MCF 10A (cell line): ENCODE results near the gene DCPS. TPM values are rescaled to one million over a fixed set of nuclear protein-coding genes. Genes with fewer than 3 reads are reported as not detected.

Experiments used
- BruUV-seq: library from RNA; stranded (reverse); fragments of 400-500 nt; replicated peaks from 2 replicates; lab custom pipeline; 2021; lab: Mats Ljungman, UMichigan
- CTCF ChIA-PET: fragments of 300-600 bp; sonication (Branson Sonifier 250); formaldehyde crosslinking; extraction: SDS; loops from one replicate; lab custom pipeline; 2021; ENCODE audit warnings: antibody characterized with exemption, inconsistent platforms; lab: Yijun Ruan, JAX
- POLR2A ChIA-PET: fragments of 300-600, 350-650 bp; sonication (Branson Sonifier 250); formaldehyde crosslinking; extraction: SDS; loops from one replicate; lab custom pipeline; 2020; ENCODE audit warnings: antibody characterized with exemption, inconsistent platforms; lab: Yijun Ruan, JAX
- DNase-seq: peaks from one replicate; pipeline ENCODE4 v3.0.0-alpha.2; 2018; ENCODE audit not compliant: unreplicated experiment
- H3K27ac Mint-ChIP-seq: one replicate; pipeline ENCODE4 v1.8.0; 2022; ENCODE audit warnings: mild to moderate bottlenecking, low read depth, mixed read lengths; ENCODE audit not compliant: unreplicated experiment
- H3K27me3 Mint-ChIP-seq: one replicate; pipeline ENCODE4 v1.8.0; 2022; ENCODE audit warnings: mixed read lengths; ENCODE audit not compliant: insufficient read depth, unreplicated experiment
- H3K36me3 Mint-ChIP-seq: one replicate; pipeline ENCODE4 v1.8.0; 2022; ENCODE audit warnings: mild to moderate bottlenecking, moderate library complexity, mixed read lengths; ENCODE audit not compliant: insufficient read depth, unreplicated experiment
- H3K4me1 Mint-ChIP-seq: one replicate; pipeline ENCODE4 v1.8.0; 2022; ENCODE audit warnings: mixed read lengths; ENCODE audit not compliant: insufficient read depth, unreplicated experiment
- H3K4me3 Mint-ChIP-seq: one replicate; pipeline ENCODE4 v1.8.0; 2022; ENCODE audit warnings: mild to moderate bottlenecking, moderate library complexity, mixed read lengths; ENCODE audit not compliant: unreplicated experiment
- H3K9me3 Mint-ChIP-seq: one replicate; pipeline ENCODE4 v1.8.0; 2022; ENCODE audit warnings: mixed read lengths; ENCODE audit not compliant: unreplicated experiment
- CTCF ChIP-seq: fragments of 200-600 bp; IDR thresholded peaks from one replicate; pipeline ENCODE4 v1.8.0; 2022; ENCODE audit warnings: antibody characterized with exemption, mild to moderate bottlenecking; ENCODE audit not compliant: unreplicated experiment
- intact Hi-C: fragments of 100-400 bp; cut with micrococcal nuclease; formaldehyde crosslinking; loops from 2 replicates; pipeline ENCODE4 v1.14.1; 2022
- total RNA-seq: library from RNA; stranded (reverse); gene quantifications from 2 replicates; pipeline ENCODE4 v1.2.3, GENCODE V29; 2022

DCPS gene
- total RNA-seq, 1 experiment from 2014 or later: 33.7 TPM

- Mint-ChIP-seq H3K27me3 (no peaks in the 10 kb centered on the region), H3K4me3 (no peak overlapping the region), H3K36me3 (peaks cover 13% of the 10 kb centered on the region), H3K9me3 (no peaks in the 10 kb centered on the region), H3K27ac (peak overlapping the region; percentile 21), H3K4me1 (peaks cover 21% of the 10 kb centered on the region)
- TF ChIP-seq CTCF: no peak
- peak; percentile 94 for DNase-seq
- intact Hi-C loops: loop anchor here (2.0 kb wide), 1 partner anchor 21 kb away; no protein-coding TSS in a partner anchor
- BruUV-seq: no TSS peak
- POLR2A ChIA-PET: interaction anchor here (1.0 kb wide), 1 partner anchor 14 kb away, joined by 7 read pairs; no protein-coding TSS in a partner anchor
- CTCF ChIA-PET: interaction anchor here (0.7 to 1.5 kb wide), 3 partner anchors 11 to 111 kb away, joined by 3 to 4 read pairs (median 3); no protein-coding TSS in a partner anchor
These were observed 28.4 kb downstream of the DCPS start for GRCh38 chr11:126332221-126332711.

GRCh38 chr11:126333142-126333541 lies 29.3 kb downstream of the DCPS start:
- BruUV-seq: no TSS peak
- no peaks in the 10 kb centered on the region for H3K9me3 Mint-ChIP-seq
- no peak overlapping the region for H3K4me3 Mint-ChIP-seq
- no peak for TF ChIP-seq CTCF
- ChIA-PET POLR2A (interaction anchor here (0.7 kb wide), 1 partner anchor 977 kb away, joined by 3 read pairs; no protein-coding TSS in a partner anchor), CTCF (interaction anchor here (1.2 to 1.5 kb wide), 3 partner anchors 22 to 148 kb away, joined by 3 to 4 read pairs (median 3); no protein-coding TSS in a partner anchor)
- no peaks in the 10 kb centered on the region for H3K27me3 Mint-ChIP-seq
- peak; percentile 72 for DNase-seq
- intact Hi-C loops: loop anchor here (2.0 kb wide), 1 partner anchor 20 kb away; no protein-coding TSS in a partner anchor
- H3K4me1 Mint-ChIP-seq: peaks cover 21% of the 10 kb centered on the region
- H3K27ac Mint-ChIP-seq: peak overlapping the region; percentile 21
- peaks cover 13% of the 10 kb centered on the region for H3K36me3 Mint-ChIP-seq

GRCh38 chr11:126334659-126335462 lies 31.0 kb downstream of the DCPS start:
- BruUV-seq: no TSS peak
- POLR2A ChIA-PET: interaction anchor here (0.7 kb wide), 1 partner anchor 64 kb away, joined by 3 read pairs; no protein-coding TSS in a partner anchor

More at GRCh38 chr11:126334659-126335462, 31.0 kb downstream of the DCPS start:
- TF ChIP-seq CTCF: no peak
- H3K4me3 Mint-ChIP-seq: no peak overlapping the region
- CTCF ChIA-PET: interaction anchor here (0.6 to 0.9 kb wide), 2 partner anchors 24 to 146 kb away, joined by 3 to 5 read pairs; no protein-coding TSS in a partner anchor
- H3K4me1 Mint-ChIP-seq: peaks cover 21% of the 10 kb centered on the region
- H3K36me3 Mint-ChIP-seq: peaks cover 13% of the 10 kb centered on the region
- no peak overlapping the region for H3K27ac Mint-ChIP-seq
- H3K27me3 Mint-ChIP-seq: no peaks in the 10 kb centered on the region
- H3K9me3 Mint-ChIP-seq: no peaks in the 10 kb centered on the region
- DNase-seq: no peak
- intact Hi-C loops: no loop called here
